ENCODE data around the gene CRYGB.
"Not testable (repeated sequence)": the region's sequence is repeated elsewhere in the genome, so short reads cannot be mapped to it uniquely, and the experiment has no call there.

CRYGB gene

DNA sequence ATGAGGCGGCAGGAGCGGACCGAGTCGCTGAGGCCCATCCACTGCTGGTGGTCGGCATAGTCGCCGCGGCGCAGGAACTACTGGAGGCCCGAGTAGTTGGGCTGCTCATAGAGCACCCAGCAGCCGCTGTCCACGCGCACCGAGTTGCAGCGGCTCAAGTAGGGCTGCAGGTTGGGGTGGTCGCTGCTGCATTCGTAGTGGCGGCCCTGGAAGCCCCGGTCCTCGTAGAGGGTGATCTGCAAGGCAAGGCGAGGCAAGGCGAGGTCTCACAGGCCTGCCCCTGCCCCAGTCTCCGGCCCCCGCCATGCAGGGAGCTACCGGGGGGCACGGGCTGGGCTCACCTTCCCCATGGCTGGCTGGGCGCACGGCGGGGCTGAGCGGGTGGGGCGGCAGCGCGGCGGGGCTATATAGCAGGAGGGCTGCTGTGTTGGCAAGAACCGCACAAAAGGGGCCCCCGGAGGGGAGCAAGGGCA lies 33.6 kb downstream of the CRYGB start:
- not testable (repeated sequence) for DNase-seq

DNA sequence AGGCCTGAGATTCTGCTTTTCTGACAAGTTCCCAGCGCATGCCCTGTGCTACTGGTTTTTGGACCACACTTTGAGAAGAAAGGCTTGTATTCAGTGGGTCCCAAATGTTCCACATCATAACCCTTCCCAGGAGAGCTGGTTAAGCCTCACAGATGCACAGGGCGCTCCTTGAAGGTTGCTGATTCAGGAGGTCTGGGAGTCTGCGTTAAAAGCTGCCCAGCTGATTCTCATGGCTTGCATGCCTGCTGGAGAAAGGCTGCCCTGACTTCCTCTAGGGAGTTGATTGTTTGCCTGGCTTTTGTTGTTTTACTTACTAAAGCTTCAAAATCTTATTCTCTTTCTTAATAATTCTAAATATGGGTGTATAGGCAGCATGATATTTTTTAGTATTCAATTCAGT lies 42.3 kb downstream of the CRYGB start:
- DNase-seq: no peak

DNA sequence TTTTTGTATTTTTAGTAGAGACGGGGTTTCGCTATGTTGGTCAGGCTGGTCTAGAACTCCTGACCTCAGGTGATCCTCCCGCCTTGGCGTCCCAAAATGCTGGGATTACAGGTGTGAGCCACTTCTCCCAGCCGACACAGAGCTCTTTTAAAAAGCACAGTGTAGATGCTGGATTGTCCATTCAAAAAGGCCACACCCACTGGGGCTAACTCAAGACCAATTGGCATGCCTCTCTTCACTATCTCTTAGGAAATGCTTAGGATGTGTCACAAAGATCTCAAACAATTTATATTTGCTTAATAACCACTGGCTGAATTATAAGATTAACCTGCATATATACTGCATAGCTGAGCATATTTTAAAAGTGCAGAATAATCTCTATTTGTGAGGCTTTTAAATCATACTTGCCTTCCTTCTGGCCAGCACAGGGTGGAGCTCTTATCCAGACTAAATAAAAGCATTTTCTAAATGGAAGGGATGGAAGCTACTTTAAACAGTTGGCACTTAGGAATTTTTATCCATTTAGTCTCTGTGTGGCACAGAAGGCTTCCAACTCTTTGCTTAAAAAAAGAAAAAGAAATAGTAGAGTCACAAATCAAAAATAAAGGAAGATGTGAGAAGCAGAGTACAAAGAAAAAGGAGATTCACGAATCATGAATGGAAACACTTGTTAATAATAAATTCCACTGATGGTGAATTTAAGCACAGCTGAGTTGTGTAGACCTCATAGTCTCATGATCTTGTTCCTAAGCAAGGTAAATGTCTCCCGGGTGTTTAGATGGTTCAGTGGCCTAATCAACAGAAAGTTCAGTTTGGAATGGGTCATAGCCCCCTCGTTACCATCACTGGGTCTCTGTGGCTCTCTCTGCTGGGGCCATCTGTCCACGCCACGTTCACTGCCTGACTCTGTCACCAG lies 44.0 kb downstream of the CRYGB start:
- no peak for DNase-seq

DNA sequence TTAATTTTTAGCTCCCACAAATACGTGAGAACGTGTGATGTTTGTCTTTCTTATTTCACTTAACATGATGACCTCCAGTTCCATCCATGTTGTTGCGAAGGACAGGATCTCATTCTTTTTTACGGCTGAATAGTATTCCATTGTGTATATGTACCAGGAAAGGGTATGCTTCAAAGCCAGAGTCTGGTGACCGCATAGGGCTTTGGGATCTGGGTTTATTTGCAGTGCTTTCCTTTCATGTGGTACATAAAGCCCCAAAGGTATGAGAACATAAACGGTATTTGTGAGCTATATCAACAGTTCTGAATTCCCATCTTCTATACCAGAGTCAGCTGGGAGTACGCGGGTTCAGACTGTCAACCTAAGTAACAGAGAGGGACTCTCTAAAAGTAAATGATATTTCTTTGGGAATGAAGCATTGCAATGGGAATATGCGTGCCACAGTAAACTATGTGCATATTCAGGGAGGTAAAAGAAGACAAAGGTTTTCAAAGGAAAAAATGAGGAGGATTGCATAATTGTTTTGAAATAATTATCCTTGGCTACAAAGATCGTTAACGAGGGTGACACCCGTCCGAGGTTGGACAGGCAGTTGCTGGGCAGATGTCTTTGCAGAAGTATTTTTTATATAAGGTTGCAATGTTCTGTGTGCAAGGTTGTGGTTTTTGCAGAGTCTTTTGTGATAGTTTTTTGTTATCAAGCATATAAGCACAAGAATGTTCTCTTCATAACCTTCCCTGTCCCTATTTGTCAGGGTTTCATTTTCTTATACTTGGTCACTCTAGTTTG lies 46.1 kb downstream of the CRYGB start:
- no peak for DNase-seq

GRCh38 chr2:208098701-208099100 lies 47.3 kb downstream of the CRYGB start:
- DNase-seq: not testable (repeated sequence)

DNA sequence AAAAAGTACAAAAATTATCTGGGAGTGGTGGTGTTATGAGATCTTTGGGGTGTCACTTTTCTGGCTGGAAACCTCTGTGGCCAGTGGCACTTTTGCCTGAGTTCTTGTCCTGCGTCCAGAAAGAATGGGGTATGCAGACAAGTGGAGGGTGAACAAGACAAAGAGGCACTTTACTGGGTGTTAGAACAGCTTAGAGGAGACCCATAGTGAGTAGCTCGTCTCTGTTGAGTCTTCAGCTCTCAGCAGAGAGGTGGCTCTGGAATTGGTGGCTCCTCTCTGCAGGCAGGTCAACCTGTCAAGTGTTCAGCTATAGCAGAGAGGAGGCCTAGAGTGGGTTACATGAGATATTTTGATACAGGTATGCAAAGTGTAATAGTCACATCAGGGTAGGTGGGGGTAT lies 47.7 kb downstream of the CRYGB start:
- DNase-seq: no peak

DNA sequence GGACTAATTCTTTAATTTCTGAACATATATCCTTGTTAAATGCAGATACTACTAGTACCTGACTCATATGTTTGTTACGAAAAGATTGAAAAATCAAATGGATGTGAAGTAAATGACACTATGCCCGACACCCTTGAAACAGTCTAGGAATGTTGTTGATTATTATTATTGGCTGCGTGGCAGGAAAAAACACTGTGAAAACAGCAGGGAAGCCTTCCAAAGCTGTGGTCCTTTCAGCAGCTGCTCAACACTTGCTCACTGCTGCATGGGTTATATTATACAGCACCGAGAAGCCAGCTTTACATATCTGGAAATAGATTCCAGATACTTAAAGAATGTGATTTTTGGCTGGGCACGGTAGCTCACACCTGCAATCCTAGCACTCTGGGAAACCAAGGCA lies 48.2 kb downstream of the CRYGB start:
- no peak for DNase-seq

DNA sequence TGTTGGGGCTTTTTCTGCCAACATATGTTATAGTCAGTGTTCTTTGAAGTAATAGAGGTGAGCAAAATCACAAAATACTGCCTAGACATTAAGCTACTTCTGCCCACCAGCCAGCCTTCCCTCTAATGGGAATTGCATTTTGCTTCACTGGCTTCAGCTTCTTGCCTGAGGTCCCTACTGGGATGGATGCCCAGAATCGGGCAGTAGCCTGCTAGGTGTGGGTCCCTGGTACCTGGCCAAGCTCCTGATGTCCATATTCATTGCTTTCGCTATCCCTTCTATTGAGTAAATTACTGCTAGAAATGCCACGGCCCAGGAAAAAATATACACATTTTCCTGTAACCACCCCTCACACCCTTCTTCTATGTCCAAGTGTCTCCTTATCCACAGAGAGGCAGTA lies 48.6 kb downstream of the CRYGB start:
- no peak for DNase-seq

DNA sequence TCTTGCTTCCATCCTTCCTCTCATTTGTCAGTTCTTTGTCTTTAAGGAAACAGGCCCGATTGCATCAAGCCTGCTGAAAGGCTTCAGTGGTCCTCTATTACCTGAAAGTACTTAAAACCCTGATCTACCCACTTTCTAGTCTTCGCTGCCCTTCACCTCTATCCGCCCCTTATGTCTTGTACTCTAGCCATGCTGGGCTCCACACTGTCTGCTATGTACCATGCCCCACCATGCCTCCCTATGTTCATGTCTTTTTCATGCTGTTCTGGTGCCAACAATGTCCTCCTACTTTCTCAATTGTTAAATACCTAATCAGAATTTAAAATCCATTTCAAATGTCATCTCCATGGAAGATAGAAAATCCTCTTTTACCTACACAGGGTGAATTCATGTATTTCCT lies 49.9 kb downstream of the CRYGB start:
- DNase-seq: no peak

GRCh38 chr2:208093128-208093527 lies 52.8 kb downstream of the CRYGB start:
- no peak for DNase-seq

All from CD4-positive, alpha-beta T cell treated with Interleukin-17A for 4 hours (primary cell).